SH-SY5Y (cell line): Measurements from ENCODE around the gene PADI4.

Source experiments
- GATA2 ChIP-seq: IDR thresholded peaks from 2 replicates; pipeline ENCODE4 v1.6.1; 2011; ENCODE audit warnings: mild to moderate bottlenecking, low read depth, low read length
- GATA3 ChIP-seq: IDR thresholded peaks from 2 replicates; pipeline ENCODE4 v1.6.1; 2011; ENCODE audit warnings: low read depth, mild to moderate bottlenecking, low read length, moderate library complexity

GRCh38 chr1:17404034-17404684 lies 96.2 kb downstream of the PADI4 start:
- TF ChIP-seq GATA3 (no peak), GATA2 (no peak)
